Measurements from ENCODE around the gene HBG2. TPM values are rescaled to one million over a fixed set of nuclear protein-coding genes. Genes with fewer than 3 reads are reported as not detected.

The HBG2 gene
- total and polyA plus RNA-seq, 2 donors (not counting 1 experiment from before 2014, with no cell fraction given): 2.6 TPM; not detected in 1

DNA sequence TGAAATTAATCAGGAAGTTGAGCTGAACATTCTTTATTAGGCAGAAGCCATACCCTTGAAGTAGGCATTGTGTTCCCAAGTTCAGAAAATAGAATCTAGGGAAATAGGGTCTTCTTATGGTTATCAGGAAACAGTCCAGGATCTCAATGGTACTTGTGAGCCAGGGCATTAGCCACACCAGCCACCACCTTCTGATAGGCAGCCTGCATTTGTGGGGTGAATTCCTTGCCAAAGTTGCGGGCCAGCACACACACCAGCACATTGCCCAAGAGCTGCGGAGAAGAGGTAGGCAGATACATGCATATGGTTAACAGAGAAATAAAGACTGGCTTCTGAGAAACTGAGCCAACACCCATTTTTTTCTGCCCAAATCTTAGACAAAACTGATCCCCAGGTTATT is 21.8 kb downstream of the HBG2 start:
- Histone ChIP-seq H3K27ac (ENCODE audit: insufficient read depth, low read length) (no peak overlapping the region), H3K9me3 (ENCODE audit: control insufficient read depth, insufficient read depth, low read depth, low read length) (no peaks in the 10 kb centered on the region), H4K20me1 (ENCODE audit: control insufficient read depth, extremely low read depth, insufficient read depth, low read length) (no peaks in the 10 kb centered on the region), H3K4me2 (ENCODE audit: extremely low read depth, insufficient read depth, low read length) (no peak overlapping the region), H3K27me3 (ENCODE audit: control insufficient read depth, insufficient read depth, low read length) (no peaks in the 10 kb centered on the region), H2AFZ (ENCODE audit: low read length) (no peak overlapping the region), H3K36me3 (ENCODE audit: control insufficient read depth, insufficient read depth, low read length) (no peaks in the 10 kb centered on the region), H3K4me3 (replicated peaks in 1 of 4; ENCODE audit: control extremely low read depth in 1 of 4, insufficient read depth in 1 of 4, low read depth in 3 of 4, low read length in 4 of 4) (no peak overlapping the region), H3K9ac (ENCODE audit: insufficient read depth, low read length) (no peak overlapping the region), H3K4me1 (ENCODE audit: control insufficient read depth, extremely low read depth, insufficient read depth, low read length) (peaks cover 7% of the 10 kb centered on the region), H3K79me2 (ENCODE audit: control insufficient read depth, insufficient read depth, low read length) (no peaks in the 10 kb centered on the region)
- DNase-seq (ENCODE audit: low read depth in 2 of 2): no peak
- TF ChIP-seq, protein P1, sequence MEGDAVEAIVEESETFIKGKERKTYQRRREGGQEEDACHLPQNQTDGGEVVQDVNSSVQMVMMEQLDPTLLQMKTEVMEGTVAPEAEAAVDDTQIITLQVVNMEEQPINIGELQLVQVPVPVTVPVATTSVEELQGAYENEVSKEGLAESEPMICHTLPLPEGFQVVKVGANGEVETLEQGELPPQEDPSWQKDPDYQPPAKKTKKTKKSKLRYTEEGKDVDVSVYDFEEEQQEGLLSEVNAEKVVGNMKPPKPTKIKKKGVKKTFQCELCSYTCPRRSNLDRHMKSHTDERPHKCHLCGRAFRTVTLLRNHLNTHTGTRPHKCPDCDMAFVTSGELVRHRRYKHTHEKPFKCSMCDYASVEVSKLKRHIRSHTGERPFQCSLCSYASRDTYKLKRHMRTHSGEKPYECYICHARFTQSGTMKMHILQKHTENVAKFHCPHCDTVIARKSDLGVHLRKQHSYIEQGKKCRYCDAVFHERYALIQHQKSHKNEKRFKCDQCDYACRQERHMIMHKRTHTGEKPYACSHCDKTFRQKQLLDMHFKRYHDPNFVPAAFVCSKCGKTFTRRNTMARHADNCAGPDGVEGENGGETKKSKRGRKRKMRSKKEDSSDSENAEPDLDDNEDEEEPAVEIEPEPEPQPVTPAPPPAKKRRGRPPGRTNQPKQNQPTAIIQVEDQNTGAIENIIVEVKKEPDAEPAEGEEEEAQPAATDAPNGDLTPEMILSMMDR (conservative IDR thresholded peaks at IDR 0.05 in 1 of 2, IDR thresholded peaks at IDR 0.05 in 1 of 2; ENCODE audit: low read depth in 1 of 2, low read length in 2 of 2): no peak
- TF ChIP-seq EZH2 (IDR thresholded peaks at IDR 0.05; ENCODE audit: low read length, missing control alignments): no peak

DNA sequence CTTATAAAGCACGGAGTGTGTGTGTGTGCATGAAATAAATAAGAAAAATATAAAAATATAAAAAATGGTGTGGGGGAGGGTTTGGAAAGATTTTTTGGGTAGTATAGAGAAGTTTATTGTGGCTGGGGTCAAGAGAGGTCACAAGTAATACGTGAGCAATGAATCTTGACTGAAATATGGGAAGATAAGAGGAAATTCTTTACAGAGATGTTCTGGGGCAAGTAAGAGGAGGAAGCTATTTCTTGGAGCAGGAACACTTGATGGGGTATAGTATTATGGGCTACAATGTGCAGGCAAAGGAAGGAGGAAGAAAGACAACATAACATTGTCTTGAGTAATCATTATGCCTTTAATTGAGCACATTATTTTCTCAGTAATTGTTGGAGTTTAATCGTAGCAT is 22.4 kb downstream of the HBG2 start:
- Histone ChIP-seq H3K79me2 (ENCODE audit: control insufficient read depth, insufficient read depth, low read length) (no peaks in the 10 kb centered on the region), H3K4me3 (replicated peaks in 1 of 4; ENCODE audit: control extremely low read depth in 1 of 4, insufficient read depth in 1 of 4, low read depth in 3 of 4, low read length in 4 of 4) (no peak overlapping the region), H3K27ac (ENCODE audit: insufficient read depth, low read length) (no peak overlapping the region), H3K27me3 (ENCODE audit: control insufficient read depth, insufficient read depth, low read length) (no peaks in the 10 kb centered on the region), H3K9me3 (ENCODE audit: control insufficient read depth, insufficient read depth, low read depth, low read length) (no peaks in the 10 kb centered on the region), H3K4me1 (ENCODE audit: control insufficient read depth, extremely low read depth, insufficient read depth, low read length) (peaks cover 7% of the 10 kb centered on the region), H3K4me2 (ENCODE audit: extremely low read depth, insufficient read depth, low read length) (no peak overlapping the region), H4K20me1 (ENCODE audit: control insufficient read depth, extremely low read depth, insufficient read depth, low read length) (no peaks in the 10 kb centered on the region), H3K36me3 (ENCODE audit: control insufficient read depth, insufficient read depth, low read length) (no peaks in the 10 kb centered on the region), H2AFZ (ENCODE audit: low read length) (no peak overlapping the region), H3K9ac (ENCODE audit: insufficient read depth, low read length) (no peak overlapping the region)
- DNase-seq (ENCODE audit: low read depth in 2 of 2): no peak
- no peak for TF ChIP-seq EZH2 (IDR thresholded peaks at IDR 0.05; ENCODE audit: low read length, missing control alignments)
- TF ChIP-seq, protein P1 (conservative IDR thresholded peaks at IDR 0.05 in 1 of 2, IDR thresholded peaks at IDR 0.05 in 1 of 2; ENCODE audit: low read depth in 1 of 2, low read length in 2 of 2): no peak

DNA sequence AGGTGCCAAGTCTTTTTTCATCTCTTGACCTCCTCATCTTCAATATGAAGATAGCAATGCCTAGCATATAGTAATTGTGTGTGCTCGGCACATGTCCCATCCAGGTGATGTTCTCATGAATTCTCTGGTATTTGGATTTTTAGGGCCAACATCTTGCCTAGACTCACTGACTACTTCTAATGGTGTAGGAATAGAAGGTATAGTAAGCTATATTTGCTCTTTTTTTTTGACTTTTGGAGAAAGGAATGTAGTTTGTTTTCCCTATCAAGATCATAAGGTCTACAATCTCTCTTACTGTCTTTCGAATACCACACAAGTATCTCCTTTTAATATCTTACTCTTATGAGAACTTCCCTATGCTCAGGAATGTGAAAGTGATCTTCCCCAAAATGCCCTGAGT is 23.5 kb downstream of the HBG2 start:
- TF ChIP-seq EZH2 (IDR thresholded peaks at IDR 0.05; ENCODE audit: low read length, missing control alignments): no peak
- TF ChIP-seq, protein P1 (conservative IDR thresholded peaks at IDR 0.05 in 1 of 2, IDR thresholded peaks at IDR 0.05 in 1 of 2; ENCODE audit: low read depth in 1 of 2, low read length in 2 of 2): no peak
- Histone ChIP-seq H3K27me3 (ENCODE audit: control insufficient read depth, insufficient read depth, low read length) (no peaks in the 10 kb centered on the region), H3K4me3 (replicated peaks in 1 of 4; ENCODE audit: control extremely low read depth in 1 of 4, insufficient read depth in 1 of 4, low read depth in 3 of 4, low read length in 4 of 4) (no peak overlapping the region), H3K36me3 (ENCODE audit: control insufficient read depth, insufficient read depth, low read length) (no peaks in the 10 kb centered on the region), H2AFZ (ENCODE audit: low read length) (no peak overlapping the region), H3K4me2 (ENCODE audit: extremely low read depth, insufficient read depth, low read length) (no peak overlapping the region), H4K20me1 (ENCODE audit: control insufficient read depth, extremely low read depth, insufficient read depth, low read length) (no peaks in the 10 kb centered on the region), H3K9me3 (ENCODE audit: control insufficient read depth, insufficient read depth, low read depth, low read length) (no peaks in the 10 kb centered on the region), H3K4me1 (ENCODE audit: control insufficient read depth, extremely low read depth, insufficient read depth, low read length) (peaks cover 7% of the 10 kb centered on the region), H3K9ac (ENCODE audit: insufficient read depth, low read length) (no peak overlapping the region), H3K27ac (ENCODE audit: insufficient read depth, low read length) (no peak overlapping the region), H3K79me2 (ENCODE audit: control insufficient read depth, insufficient read depth, low read length) (no peaks in the 10 kb centered on the region)
- DNase-seq (ENCODE audit: low read depth in 2 of 2): no peak
